GM12878 (cell line): ENCODE data around the gene FANCD2.

Experiments used
- ASH2L ChIP-seq: fragments of 300-600, 200-600 bp; sonication (generic); IDR thresholded peaks from 2 replicates; pipeline ENCODE4 v1.6.1; 2017; ENCODE audit warnings: low read depth, mild to moderate bottlenecking, borderline replicate concordance
- EP300 ChIP-seq, 2 experiments: fragments of 150-350 bp in 1 of 2; IDR thresholded peaks; 2 replicates each; pipeline ENCODE4 v1.6.1; 2011 to 2012; ENCODE audit warnings: low read depth in 2 of 2, low read length in 2 of 2, borderline replicate concordance in 1 of 2, improper control_type of control experiment in 1 of 2, inconsistent platforms in 1 of 2; ENCODE audit not compliant: control insufficient read depth in 1 of 2
- GABPA ChIP-seq: IDR thresholded peaks from 2 replicates; pipeline ENCODE4 v1.6.1; 2014; ENCODE audit warnings: antibody characterized with exemption, low read depth, mild to moderate bottlenecking, inconsistent platforms
- IKZF2 ChIP-seq, 2 experiments: fragments of 450-650 bp; IDR thresholded peaks; 2 replicates each; pipeline ENCODE4 v1.6.1; 2017; ENCODE audit warnings: mild to moderate bottlenecking in 2 of 2, moderate library complexity in 2 of 2
- PAX5 ChIP-seq: IDR thresholded peaks from 2 replicates; pipeline ENCODE4 v1.6.1; 2011; ENCODE audit warnings: low read depth, low read length, borderline replicate concordance
- POLR2A ChIP-seq: IDR thresholded peaks from 2 replicates; pipeline ENCODE4 v1.6.1; 2011; ENCODE audit warnings: low read depth, mild to moderate bottlenecking, low read length
- POLR2AphosphoS5 ChIP-seq: IDR thresholded peaks from 2 replicates; pipeline ENCODE4 v1.6.1; 2011; ENCODE audit warnings: mild to moderate bottlenecking, low read length, inconsistent platforms
- TCF12 ChIP-seq: IDR thresholded peaks from 2 replicates; pipeline ENCODE4 v1.6.1; 2011; ENCODE audit warnings: low read depth, mild to moderate bottlenecking, low read length
- TCF3 ChIP-seq: IDR thresholded peaks from 2 replicates; pipeline ENCODE4 v1.6.1; 2012; ENCODE audit warnings: low read depth, mild to moderate bottlenecking, low read length, borderline replicate concordance; ENCODE audit not compliant: insufficient read depth
- WRNIP1 ChIP-seq: IDR thresholded peaks from 2 replicates; pipeline ENCODE4 v1.6.1; 2011; ENCODE audit warnings: low read depth, low read length, improper control_type of control experiment, borderline replicate concordance
- TF ChIP-seq, protein P1 (sequence below), 3 experiments: IDR thresholded peaks in 2 of 3; conservative IDR thresholded peaks in 1 of 3; 2 replicates each; pipeline ENCODE4 v1.5.1; 2011; ENCODE audit warnings: low read depth in 3 of 3, low read length in 3 of 3, mild to moderate bottlenecking in 3 of 3, control low read depth in 2 of 3, moderate library complexity in 2 of 3, inconsistent platforms in 1 of 3, mixed read lengths in 1 of 3; ENCODE audit not compliant: control insufficient read depth in 2 of 3, insufficient read depth in 1 of 3; ENCODE audit errors: extremely low read depth in 1 of 3
- TF ChIP-seq, protein P2 (sequence below): IDR thresholded peaks from 2 replicates; pipeline ENCODE4 v1.6.1; 2011; ENCODE audit warnings: low read depth, low read length, improper control_type of control experiment, borderline replicate concordance
- TF ChIP-seq, protein P3 (sequence below): IDR thresholded peaks from 2 replicates; pipeline ENCODE4 v1.6.1; 2011; ENCODE audit warnings: low read depth, mild to moderate bottlenecking, low read length, moderate library complexity, borderline replicate concordance; ENCODE audit errors: extremely low read depth

DNA sequence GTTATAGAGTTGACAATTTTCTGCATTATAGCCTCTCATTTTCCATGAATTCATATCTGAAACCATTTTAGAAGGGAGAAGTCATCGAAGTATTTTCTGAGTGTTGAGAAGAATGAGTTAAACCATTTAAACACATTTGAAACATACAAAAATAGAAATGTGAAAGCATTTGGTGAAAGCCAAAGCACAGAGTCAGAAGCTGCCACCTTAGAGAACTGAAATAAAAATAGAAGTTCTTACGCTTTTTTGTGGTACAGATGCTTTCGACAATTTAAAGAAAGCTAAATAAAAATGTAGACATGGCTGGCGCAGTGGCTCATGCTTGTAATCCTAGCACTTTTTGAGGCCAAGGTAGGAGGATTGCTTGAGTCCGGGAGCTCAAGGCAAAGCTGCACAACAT, 72.8 kb downstream of the FANCD2 start:
- TF ChIP-seq, protein P1, sequence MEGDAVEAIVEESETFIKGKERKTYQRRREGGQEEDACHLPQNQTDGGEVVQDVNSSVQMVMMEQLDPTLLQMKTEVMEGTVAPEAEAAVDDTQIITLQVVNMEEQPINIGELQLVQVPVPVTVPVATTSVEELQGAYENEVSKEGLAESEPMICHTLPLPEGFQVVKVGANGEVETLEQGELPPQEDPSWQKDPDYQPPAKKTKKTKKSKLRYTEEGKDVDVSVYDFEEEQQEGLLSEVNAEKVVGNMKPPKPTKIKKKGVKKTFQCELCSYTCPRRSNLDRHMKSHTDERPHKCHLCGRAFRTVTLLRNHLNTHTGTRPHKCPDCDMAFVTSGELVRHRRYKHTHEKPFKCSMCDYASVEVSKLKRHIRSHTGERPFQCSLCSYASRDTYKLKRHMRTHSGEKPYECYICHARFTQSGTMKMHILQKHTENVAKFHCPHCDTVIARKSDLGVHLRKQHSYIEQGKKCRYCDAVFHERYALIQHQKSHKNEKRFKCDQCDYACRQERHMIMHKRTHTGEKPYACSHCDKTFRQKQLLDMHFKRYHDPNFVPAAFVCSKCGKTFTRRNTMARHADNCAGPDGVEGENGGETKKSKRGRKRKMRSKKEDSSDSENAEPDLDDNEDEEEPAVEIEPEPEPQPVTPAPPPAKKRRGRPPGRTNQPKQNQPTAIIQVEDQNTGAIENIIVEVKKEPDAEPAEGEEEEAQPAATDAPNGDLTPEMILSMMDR (IDR thresholded peaks at IDR 0.05 in 2 of 3, conservative IDR thresholded peaks at IDR 0.05 in 1 of 3; ENCODE audit: control insufficient read depth in 2 of 3, extremely low read depth in 1 of 3, insufficient read depth in 1 of 3, low read depth in 3 of 3, low read length in 3 of 3), result no peak
- TF ChIP-seq EP300 (IDR thresholded peaks at IDR 0.05; ENCODE audit: borderline replicate concordance in 1 of 2, control insufficient read depth in 1 of 2, low read depth in 2 of 2, low read length in 2 of 2) (no peak), WRNIP1 (no peak), PAX5 (no peak), POLR2A (no peak), ASH2L (no peak), TCF3 (no peak), TCF12 (no peak), POLR2AphosphoS5 (no peak), IKZF2 (IDR thresholded peaks at IDR 0.05) (no peak), GABPA (no peak)
- TF ChIP-seq, protein P2, sequence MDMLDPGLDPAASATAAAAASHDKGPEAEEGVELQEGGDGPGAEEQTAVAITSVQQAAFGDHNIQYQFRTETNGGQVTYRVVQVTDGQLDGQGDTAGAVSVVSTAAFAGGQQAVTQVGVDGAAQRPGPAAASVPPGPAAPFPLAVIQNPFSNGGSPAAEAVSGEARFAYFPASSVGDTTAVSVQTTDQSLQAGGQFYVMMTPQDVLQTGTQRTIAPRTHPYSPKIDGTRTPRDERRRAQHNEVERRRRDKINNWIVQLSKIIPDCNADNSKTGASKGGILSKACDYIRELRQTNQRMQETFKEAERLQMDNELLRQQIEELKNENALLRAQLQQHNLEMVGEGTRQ, result no peak
- TF ChIP-seq, protein P3, sequence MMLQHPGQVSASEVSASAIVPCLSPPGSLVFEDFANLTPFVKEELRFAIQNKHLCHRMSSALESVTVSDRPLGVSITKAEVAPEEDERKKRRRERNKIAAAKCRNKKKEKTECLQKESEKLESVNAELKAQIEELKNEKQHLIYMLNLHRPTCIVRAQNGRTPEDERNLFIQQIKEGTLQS, result no peak
